Measurements from ENCODE around the gene CBX6. TPM values are rescaled to one million over a fixed set of nuclear protein-coding genes. Genes with fewer than 3 reads are reported as not detected.

Gene CBX6
- total RNA-seq (2022) (140 and 152 TPM in 2 replicates), Bru-seq, nascent RNA (percentile 89 among the genes with signal in this experiment), BruChase-seq, experiment 1, labeled RNA remaining after a 6-hour chase (percentile 99 among the genes with signal in this experiment), BruChase-seq, experiment 2, labeled RNA remaining after a 2-hour chase (percentile 99 among the genes with signal in this experiment)
- long read RNA-seq, full-length matches to known transcripts: 17 of 102 reads
- long read RNA-seq, partial matches to known transcripts: 1 of 102 reads
- long read RNA-seq, other reads (novel, unspliced or antisense): 84 of 102 reads

DNA sequence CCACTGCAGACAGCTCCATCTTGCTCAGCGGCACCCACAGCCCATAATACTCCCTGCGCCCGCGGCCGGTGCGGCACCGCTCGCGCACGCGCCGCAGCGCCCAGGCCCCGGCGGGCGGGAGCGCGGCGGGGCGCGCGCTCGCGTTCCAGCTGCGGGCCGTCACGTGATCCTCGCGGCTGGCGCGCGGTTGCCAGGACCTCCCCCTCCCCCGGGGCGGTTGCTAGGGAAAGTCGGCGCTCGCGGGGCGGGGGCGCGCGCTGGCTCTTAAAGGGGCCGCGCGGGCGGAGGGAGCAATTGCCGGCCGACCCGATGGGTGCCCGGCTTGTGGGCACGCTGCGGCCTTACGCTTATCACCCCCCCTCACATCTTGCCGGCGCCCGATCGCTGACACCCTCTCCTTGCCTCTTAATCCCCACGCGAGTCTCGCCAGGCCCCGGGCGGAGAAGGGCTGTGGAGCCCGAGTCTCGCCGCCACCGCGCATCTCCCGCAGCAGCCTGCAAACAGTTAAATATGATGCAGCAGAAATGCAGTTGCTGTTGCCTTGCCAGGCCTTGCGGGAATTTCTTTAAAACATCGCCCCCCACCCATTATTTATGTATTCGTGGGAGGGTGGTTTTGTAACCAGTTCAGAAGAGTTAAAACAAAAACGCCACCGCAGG is at the start of gene CBX6:
CBX6 (minus strand) TSS at position 45 of the 659 bp plus-strand sequence; CDS start at position 19, 26 bp downstream.
- BruUV-seq (replicated peaks): no TSS peak
- Mint-ChIP-seq H3K27ac (ENCODE audit: unreplicated experiment) (peak within 1 kb of the TSS; percentile 83), H3K27me3 (ENCODE audit: unreplicated experiment) (no peaks in the 10 kb centered on the region), H3K4me1 (ENCODE audit: low read depth, unreplicated experiment) (peaks cover 36% of the 10 kb centered on the region), H3K9me3 (ENCODE audit: low read depth, unreplicated experiment) (no peaks in the 10 kb centered on the region), H3K36me3 (ENCODE audit: insufficient read depth, unreplicated experiment) (peaks cover 51% of the 10 kb centered on the region), H3K4me3 (ENCODE audit: low read depth, unreplicated experiment) (peak within 1 kb of the TSS; percentile 82)
- CTCF ChIA-PET: interaction anchor here (0.5 to 2.8 kb wide), 5 partner anchors 17 to 243 kb away, joined by 3 to 12 read pairs (median 5); no protein-coding TSS in a partner anchor
- intact Hi-C loops (cut with micrococcal nuclease; ENCODE audit: unreplicated experiment): no loop called here
- TF ChIP-seq, protein P1, sequence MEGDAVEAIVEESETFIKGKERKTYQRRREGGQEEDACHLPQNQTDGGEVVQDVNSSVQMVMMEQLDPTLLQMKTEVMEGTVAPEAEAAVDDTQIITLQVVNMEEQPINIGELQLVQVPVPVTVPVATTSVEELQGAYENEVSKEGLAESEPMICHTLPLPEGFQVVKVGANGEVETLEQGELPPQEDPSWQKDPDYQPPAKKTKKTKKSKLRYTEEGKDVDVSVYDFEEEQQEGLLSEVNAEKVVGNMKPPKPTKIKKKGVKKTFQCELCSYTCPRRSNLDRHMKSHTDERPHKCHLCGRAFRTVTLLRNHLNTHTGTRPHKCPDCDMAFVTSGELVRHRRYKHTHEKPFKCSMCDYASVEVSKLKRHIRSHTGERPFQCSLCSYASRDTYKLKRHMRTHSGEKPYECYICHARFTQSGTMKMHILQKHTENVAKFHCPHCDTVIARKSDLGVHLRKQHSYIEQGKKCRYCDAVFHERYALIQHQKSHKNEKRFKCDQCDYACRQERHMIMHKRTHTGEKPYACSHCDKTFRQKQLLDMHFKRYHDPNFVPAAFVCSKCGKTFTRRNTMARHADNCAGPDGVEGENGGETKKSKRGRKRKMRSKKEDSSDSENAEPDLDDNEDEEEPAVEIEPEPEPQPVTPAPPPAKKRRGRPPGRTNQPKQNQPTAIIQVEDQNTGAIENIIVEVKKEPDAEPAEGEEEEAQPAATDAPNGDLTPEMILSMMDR (IDR thresholded peaks at IDR 0.05; ENCODE audit: unreplicated experiment): no peak
- DNase-seq: peak; percentile 98

- intact Hi-C loops (cut with micrococcal nuclease; ENCODE audit: unreplicated experiment): loop anchor here (5.0 kb wide), 2 partner anchors 60 to 195 kb away; partner anchors contain the start of gene APOBEC3B
- Mint-ChIP-seq H3K4me1 (ENCODE audit: low read depth, unreplicated experiment) (peaks cover 31% of the 10 kb centered on the region), H3K4me3 (ENCODE audit: low read depth, unreplicated experiment) (peak overlapping the region; percentile 36), H3K9me3 (ENCODE audit: low read depth, unreplicated experiment) (no peaks in the 10 kb centered on the region), H3K36me3 (ENCODE audit: insufficient read depth, unreplicated experiment) (peaks cover 18% of the 10 kb centered on the region), H3K27ac (ENCODE audit: unreplicated experiment) (peak overlapping the region; percentile 73), H3K27me3 (ENCODE audit: unreplicated experiment) (no peaks in the 10 kb centered on the region)
- CTCF ChIA-PET: interaction anchor here (0.7 to 1.7 kb wide), 8 partner anchors 29 to 550 kb away, joined by 3 to 16 read pairs (median 7); no protein-coding TSS in a partner anchor
- BruUV-seq (replicated peaks): no TSS peak
- DNase-seq: peak; percentile 63
- TF ChIP-seq, protein P1 (IDR thresholded peaks at IDR 0.05; ENCODE audit: unreplicated experiment): no peak
Measured at GRCh38 chr22:38921806-38922205, 49.8 kb upstream of the CBX6 start.

- intact Hi-C loops (cut with micrococcal nuclease; ENCODE audit: unreplicated experiment): loop anchor here (5.0 kb wide), 2 partner anchors 61 to 196 kb away; partner anchors contain the start of gene APOBEC3B
Measured at GRCh38 chr22:38921120-38921519, 49.1 kb upstream of the CBX6 start.

GRCh38 chr22:38919631-38920190 is 47.7 kb upstream of the CBX6 start:
- peaks cover 22% of the 10 kb centered on the region for H3K4me1 Mint-ChIP-seq (ENCODE audit: low read depth, unreplicated experiment)
- DNase-seq: no peak
- no TSS peak for BruUV-seq (replicated peaks)
- H3K27me3 Mint-ChIP-seq (ENCODE audit: unreplicated experiment): no peaks in the 10 kb centered on the region
- H3K36me3 Mint-ChIP-seq (ENCODE audit: insufficient read depth, unreplicated experiment): peaks cover 18% of the 10 kb centered on the region
- TF ChIP-seq, protein P1 (IDR thresholded peaks at IDR 0.05; ENCODE audit: unreplicated experiment): no peak
- CTCF ChIA-PET: no interaction called here
- intact Hi-C loops (cut with micrococcal nuclease; ENCODE audit: unreplicated experiment): loop anchor here (5.0 kb wide), 2 partner anchors 63 to 198 kb away; partner anchors contain the start of gene APOBEC3B
- no peaks in the 10 kb centered on the region for H3K9me3 Mint-ChIP-seq (ENCODE audit: low read depth, unreplicated experiment)
- H3K4me3 Mint-ChIP-seq (ENCODE audit: low read depth, unreplicated experiment): no peak overlapping the region
- no peak overlapping the region for H3K27ac Mint-ChIP-seq (ENCODE audit: unreplicated experiment)

More at GRCh38 chr22:38921120-38921519, 49.1 kb upstream of the CBX6 start:
- Mint-ChIP-seq H3K27ac (ENCODE audit: unreplicated experiment) (peak overlapping the region; percentile 58), H3K4me3 (ENCODE audit: low read depth, unreplicated experiment) (peak overlapping the region; percentile 36), H3K9me3 (ENCODE audit: low read depth, unreplicated experiment) (no peaks in the 10 kb centered on the region), H3K27me3 (ENCODE audit: unreplicated experiment) (no peaks in the 10 kb centered on the region), H3K4me1 (ENCODE audit: low read depth, unreplicated experiment) (peaks cover 31% of the 10 kb centered on the region), H3K36me3 (ENCODE audit: insufficient read depth, unreplicated experiment) (peaks cover 18% of the 10 kb centered on the region)
- peak; percentile 93 for DNase-seq
- BruUV-seq (replicated peaks): no TSS peak
- CTCF ChIA-PET: interaction anchor here (0.5 to 1.7 kb wide), 10 partner anchors 14 to 890 kb away, joined by 3 to 16 read pairs (median 6); no protein-coding TSS in a partner anchor
- TF ChIP-seq, protein P1 (IDR thresholded peaks at IDR 0.05; ENCODE audit: unreplicated experiment): no peak
